ENCODE data around the gene RAB24.
A peak's percentile ranks its signal among the peaks of the same experiment; 100 is the strongest.

RAB24 gene

GRCh38 chr5:177327539-177328522, 24.3 kb upstream of the RAB24 start:
- Mint-ChIP-seq H3K4me1 (ENCODE audit: low read depth) (peaks cover 10% of the 10 kb centered on the region), H3K27me3 (ENCODE audit: low read depth) (no peaks in the 10 kb centered on the region), H3K36me3 (ENCODE audit: low read depth) (peaks cover 28% of the 10 kb centered on the region), H3K27ac (peak overlapping the region; percentile 70), H3K9me3 (no peaks in the 10 kb centered on the region), H3K4me3 (peak overlapping the region; percentile 27)
- no peak for DNase-seq (ENCODE audit: low spot score)

GRCh38 chr5:177325868-177326381, 22.4 kb upstream of the RAB24 start:
- peaks cover 12% of the 10 kb centered on the region for H3K4me1 Mint-ChIP-seq (ENCODE audit: low read depth)
- no peaks in the 10 kb centered on the region for H3K27me3 Mint-ChIP-seq (ENCODE audit: low read depth)
- H3K4me3 Mint-ChIP-seq, result no peak overlapping the region
- peaks cover 28% of the 10 kb centered on the region for H3K36me3 Mint-ChIP-seq (ENCODE audit: low read depth)
- no peaks in the 10 kb centered on the region for H3K9me3 Mint-ChIP-seq
- H3K27ac Mint-ChIP-seq, result no peak overlapping the region
- no peak for DNase-seq (ENCODE audit: low spot score)

- Mint-ChIP-seq H3K27me3 (ENCODE audit: low read depth) (no peaks in the 10 kb centered on the region), H3K4me1 (ENCODE audit: low read depth) (peaks cover 26% of the 10 kb centered on the region), H3K4me3 (no peak overlapping the region), H3K27ac (no peak overlapping the region), H3K9me3 (peaks cover 13% of the 10 kb centered on the region), H3K36me3 (ENCODE audit: low read depth) (peaks cover 26% of the 10 kb centered on the region)
- no peak for DNase-seq (ENCODE audit: low spot score)
Observed at GRCh38 chr5:177320879-177321278, 17.4 kb upstream of the RAB24 start.

- Mint-ChIP-seq H3K27ac (no peak overlapping the region), H3K4me3 (no peak overlapping the region)
- no peak for DNase-seq (ENCODE audit: low spot score)
Observed at GRCh38 chr5:177319913-177320588, 16.5 kb upstream of the RAB24 start.

GRCh38 chr5:177317959-177318377, 14.4 kb upstream of the RAB24 start:
- H3K4me3 Mint-ChIP-seq, result no peak overlapping the region
- H3K27ac Mint-ChIP-seq, result no peak overlapping the region
- peaks cover 13% of the 10 kb centered on the region for H3K9me3 Mint-ChIP-seq
- peaks cover 32% of the 10 kb centered on the region for H3K4me1 Mint-ChIP-seq (ENCODE audit: low read depth)
- no peaks in the 10 kb centered on the region for H3K27me3 Mint-ChIP-seq (ENCODE audit: low read depth)
- H3K36me3 Mint-ChIP-seq (ENCODE audit: low read depth), result peaks cover 21% of the 10 kb centered on the region
- peak; percentile 60 for DNase-seq (ENCODE audit: low spot score)

More at GRCh38 chr5:177319913-177320588, 16.5 kb upstream of the RAB24 start:
- peaks cover 13% of the 10 kb centered on the region for H3K9me3 Mint-ChIP-seq
- H3K4me1 Mint-ChIP-seq (ENCODE audit: low read depth), result peaks cover 29% of the 10 kb centered on the region
- H3K36me3 Mint-ChIP-seq (ENCODE audit: low read depth), result peaks cover 26% of the 10 kb centered on the region
- no peaks in the 10 kb centered on the region for H3K27me3 Mint-ChIP-seq (ENCODE audit: low read depth)

- H3K36me3 Mint-ChIP-seq (ENCODE audit: low read depth), result peaks cover 17% of the 10 kb centered on the region
- H3K27ac Mint-ChIP-seq, result peak overlapping the region; percentile 67
- H3K27me3 Mint-ChIP-seq (ENCODE audit: low read depth), result no peaks in the 10 kb centered on the region
- H3K4me1 Mint-ChIP-seq (ENCODE audit: low read depth), result peaks cover 35% of the 10 kb centered on the region
- H3K4me3 Mint-ChIP-seq, result peak overlapping the region; percentile 37
- no peak for DNase-seq (ENCODE audit: low spot score)
- peaks cover 13% of the 10 kb centered on the region for H3K9me3 Mint-ChIP-seq
Observed at GRCh38 chr5:177316005-177316404, 12.5 kb upstream of the RAB24 start.

- peaks cover 40% of the 10 kb centered on the region for H3K4me1 Mint-ChIP-seq (ENCODE audit: low read depth)
- no peak overlapping the region for H3K4me3 Mint-ChIP-seq
- no peak for DNase-seq (ENCODE audit: low spot score)
- H3K36me3 Mint-ChIP-seq (ENCODE audit: low read depth), result peaks cover 20% of the 10 kb centered on the region
- no peaks in the 10 kb centered on the region for H3K27me3 Mint-ChIP-seq (ENCODE audit: low read depth)
- peaks cover 13% of the 10 kb centered on the region for H3K9me3 Mint-ChIP-seq
- peak overlapping the region; percentile 49 for H3K27ac Mint-ChIP-seq
Observed at GRCh38 chr5:177315411-177315810, 11.9 kb upstream of the RAB24 start.

- Mint-ChIP-seq H3K27ac (peak overlapping the region; percentile 49), H3K36me3 (ENCODE audit: low read depth) (peaks cover 20% of the 10 kb centered on the region), H3K27me3 (ENCODE audit: low read depth) (no peaks in the 10 kb centered on the region), H3K4me1 (ENCODE audit: low read depth) (peaks cover 40% of the 10 kb centered on the region), H3K4me3 (peak overlapping the region; percentile 93), H3K9me3 (peaks cover 10% of the 10 kb centered on the region)
- DNase-seq (ENCODE audit: low spot score), result no peak
Observed at GRCh38 chr5:177314376-177315342, 11.1 kb upstream of the RAB24 start.

- no peak for DNase-seq (ENCODE audit: low spot score)
- Mint-ChIP-seq H3K27me3 (ENCODE audit: low read depth) (no peaks in the 10 kb centered on the region), H3K9me3 (peaks cover 4% of the 10 kb centered on the region), H3K4me1 (ENCODE audit: low read depth) (peaks cover 45% of the 10 kb centered on the region), H3K4me3 (peak overlapping the region; percentile 93), H3K36me3 (ENCODE audit: low read depth) (peaks cover 19% of the 10 kb centered on the region), H3K27ac (peak overlapping the region; percentile 92)
Observed at GRCh38 chr5:177313561-177314259, 10.2 kb upstream of the RAB24 start.

- peak; percentile 53 for DNase-seq (ENCODE audit: low spot score)
- H3K27ac Mint-ChIP-seq, result peak overlapping the region; percentile 92
- H3K27me3 Mint-ChIP-seq (ENCODE audit: low read depth), result no peaks in the 10 kb centered on the region
- peak overlapping the region; percentile 93 for H3K4me3 Mint-ChIP-seq
- peaks cover 24% of the 10 kb centered on the region for H3K36me3 Mint-ChIP-seq (ENCODE audit: low read depth)
- H3K9me3 Mint-ChIP-seq, result peaks cover 4% of the 10 kb centered on the region
- H3K4me1 Mint-ChIP-seq (ENCODE audit: low read depth), result peaks cover 39% of the 10 kb centered on the region
Observed at GRCh38 chr5:177312649-177313181, 9.2 kb upstream of the RAB24 start.

- Mint-ChIP-seq H3K27ac (peak within 1 kb of the TSS; percentile 92), H3K4me3 (peak within 1 kb of the TSS; percentile 93), H3K36me3 (ENCODE audit: low read depth) (peaks cover 25% of the 10 kb centered on the region), H3K9me3 (peaks cover 4% of the 10 kb centered on the region), H3K27me3 (ENCODE audit: low read depth) (no peaks in the 10 kb centered on the region), H3K4me1 (ENCODE audit: low read depth) (peaks cover 40% of the 10 kb centered on the region)
- DNase-seq (ENCODE audit: low spot score), result peak; percentile 98
Observed at GRCh38 chr5:177311723-177312648, 8.5 kb upstream of the RAB24 start, which contains the start of gene MXD3. TSS of gene MXD3 (minus strand) at chr5:177311898. CDS start at chr5:177311830, 68 bp downstream.

GRCh38 chr5:177311392-177311722, 7.8 kb upstream of the RAB24 start:
- H3K9me3 Mint-ChIP-seq, result peaks cover 4% of the 10 kb centered on the region
- no peaks in the 10 kb centered on the region for H3K27me3 Mint-ChIP-seq (ENCODE audit: low read depth)
- peaks cover 30% of the 10 kb centered on the region for H3K36me3 Mint-ChIP-seq (ENCODE audit: low read depth)
- peak overlapping the region; percentile 71 for H3K27ac Mint-ChIP-seq
- no peak for DNase-seq (ENCODE audit: low spot score)
- peak overlapping the region; percentile 93 for H3K4me3 Mint-ChIP-seq
- H3K4me1 Mint-ChIP-seq (ENCODE audit: low read depth), result peaks cover 42% of the 10 kb centered on the region

Data from T-helper 2 cell treated with Interferon-gamma antibody and Interleukin-4, amounts not matched to agents 5 μg/mL and 100 μg/mL, for 36 hours (primary cell).